GM12875 (cell line): Measurements from ENCODE around the gene PPL.
"Not testable (repeated sequence)": the region's sequence is repeated elsewhere in the genome, so short reads cannot be mapped to it uniquely, and the experiment has no call there.

Source experiments
- H3K4me3 ChIP-seq: one replicate; pipeline ENCODE4 v1.5.1; 2011; ENCODE audit warnings: low read depth, low read length, control low read depth
- TF ChIP-seq, protein P1 (sequence below): IDR thresholded peaks from 2 replicates; pipeline ENCODE4 v1.5.1; 2011; ENCODE audit warnings: low read depth, mild to moderate bottlenecking, control low read depth, inconsistent platforms, low read length, moderate library complexity, borderline replicate concordance; ENCODE audit not compliant: insufficient read depth

PPL gene

DNA sequence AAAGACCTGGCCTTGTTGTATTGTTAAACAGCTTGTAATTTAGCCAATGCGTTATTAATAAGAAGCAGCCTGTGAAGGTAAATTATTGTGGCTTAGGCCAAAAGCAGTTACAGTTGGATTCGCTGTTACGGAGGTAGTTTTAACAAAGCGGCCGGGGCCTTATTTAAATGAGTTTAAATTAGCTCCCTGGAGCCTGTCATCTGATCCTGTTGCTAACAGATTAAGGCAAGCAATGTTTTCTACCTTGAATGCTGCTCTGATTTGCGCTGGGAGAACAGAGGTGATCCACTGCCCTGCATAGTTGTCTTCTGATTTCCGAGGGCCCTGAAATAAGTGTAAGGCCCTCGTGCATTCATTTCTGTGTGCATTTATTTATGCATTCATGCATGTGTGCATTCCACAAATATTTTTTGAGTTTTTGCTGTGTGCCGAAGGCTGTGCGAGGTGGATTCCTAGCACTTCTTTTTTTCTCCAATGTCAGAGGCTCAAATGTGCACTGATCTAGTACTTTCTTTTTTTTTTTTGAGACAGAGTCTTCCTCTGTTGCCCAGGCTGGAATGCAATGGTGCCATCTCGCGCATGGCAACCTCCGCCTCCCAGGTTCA lies 32.0 kb upstream of the PPL start:
- no peak overlapping the region for H3K4me3 ChIP-seq

DNA sequence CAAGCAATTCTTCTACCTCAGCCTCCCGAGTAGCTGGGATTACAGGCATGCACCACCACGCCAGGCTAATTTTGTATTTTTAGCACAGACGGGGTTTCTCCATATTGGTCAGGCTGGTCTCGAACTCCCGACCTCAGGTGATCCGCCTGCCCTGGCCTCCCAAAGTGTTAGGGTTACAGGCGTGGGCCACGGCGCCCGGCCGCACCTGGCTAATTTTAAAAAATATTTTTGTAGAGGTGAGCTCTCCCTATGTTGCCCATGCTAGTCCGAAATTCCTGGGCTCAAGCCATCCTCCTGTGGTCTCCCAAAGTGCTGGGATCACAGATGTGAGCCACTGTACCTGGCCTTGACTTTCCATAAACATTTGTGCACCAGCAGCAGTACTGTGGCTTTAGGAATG lies 31.3 kb upstream of the PPL start:
- not testable (repeated sequence) for H3K4me3 ChIP-seq

More for the DNA sequence above, 32.0 kb upstream of the PPL start:
- TF ChIP-seq, protein P1, sequence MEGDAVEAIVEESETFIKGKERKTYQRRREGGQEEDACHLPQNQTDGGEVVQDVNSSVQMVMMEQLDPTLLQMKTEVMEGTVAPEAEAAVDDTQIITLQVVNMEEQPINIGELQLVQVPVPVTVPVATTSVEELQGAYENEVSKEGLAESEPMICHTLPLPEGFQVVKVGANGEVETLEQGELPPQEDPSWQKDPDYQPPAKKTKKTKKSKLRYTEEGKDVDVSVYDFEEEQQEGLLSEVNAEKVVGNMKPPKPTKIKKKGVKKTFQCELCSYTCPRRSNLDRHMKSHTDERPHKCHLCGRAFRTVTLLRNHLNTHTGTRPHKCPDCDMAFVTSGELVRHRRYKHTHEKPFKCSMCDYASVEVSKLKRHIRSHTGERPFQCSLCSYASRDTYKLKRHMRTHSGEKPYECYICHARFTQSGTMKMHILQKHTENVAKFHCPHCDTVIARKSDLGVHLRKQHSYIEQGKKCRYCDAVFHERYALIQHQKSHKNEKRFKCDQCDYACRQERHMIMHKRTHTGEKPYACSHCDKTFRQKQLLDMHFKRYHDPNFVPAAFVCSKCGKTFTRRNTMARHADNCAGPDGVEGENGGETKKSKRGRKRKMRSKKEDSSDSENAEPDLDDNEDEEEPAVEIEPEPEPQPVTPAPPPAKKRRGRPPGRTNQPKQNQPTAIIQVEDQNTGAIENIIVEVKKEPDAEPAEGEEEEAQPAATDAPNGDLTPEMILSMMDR = no peak

DNA sequence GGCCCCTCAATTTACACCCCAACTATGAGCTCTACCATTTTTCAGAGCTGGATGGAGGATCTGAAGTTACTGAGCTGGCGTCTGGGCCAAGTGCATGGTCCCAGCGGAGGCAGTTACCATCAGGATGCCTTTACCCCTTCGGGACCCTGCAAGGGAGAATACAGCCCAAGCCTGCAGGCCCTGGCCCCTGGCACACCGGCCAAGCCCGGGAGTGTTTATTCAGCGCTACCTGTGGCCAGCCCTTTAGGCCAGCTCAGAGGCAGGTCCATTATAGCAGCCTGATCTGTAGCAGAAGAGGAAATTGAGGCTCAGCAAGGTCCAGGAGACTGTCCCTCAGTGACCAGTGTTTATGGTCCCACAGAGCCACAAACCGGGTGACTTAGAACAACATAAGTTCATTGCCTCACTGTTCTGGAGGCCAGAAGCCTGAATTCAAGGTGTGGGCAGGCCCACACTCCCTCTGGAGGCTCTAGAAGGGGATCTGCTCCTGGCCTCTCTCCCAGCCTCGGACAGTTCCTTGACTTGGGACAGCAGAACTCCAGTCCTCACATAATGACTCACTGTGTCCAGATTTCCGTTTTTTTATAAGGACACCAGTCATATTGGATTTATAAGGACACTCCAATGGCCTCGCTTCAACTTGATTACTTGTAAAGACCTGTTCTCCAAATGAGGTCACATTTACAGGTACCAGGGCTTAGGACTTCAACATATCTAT lies 29.9 kb upstream of the PPL start:
- TF ChIP-seq, protein P1 = no peak

DNA sequence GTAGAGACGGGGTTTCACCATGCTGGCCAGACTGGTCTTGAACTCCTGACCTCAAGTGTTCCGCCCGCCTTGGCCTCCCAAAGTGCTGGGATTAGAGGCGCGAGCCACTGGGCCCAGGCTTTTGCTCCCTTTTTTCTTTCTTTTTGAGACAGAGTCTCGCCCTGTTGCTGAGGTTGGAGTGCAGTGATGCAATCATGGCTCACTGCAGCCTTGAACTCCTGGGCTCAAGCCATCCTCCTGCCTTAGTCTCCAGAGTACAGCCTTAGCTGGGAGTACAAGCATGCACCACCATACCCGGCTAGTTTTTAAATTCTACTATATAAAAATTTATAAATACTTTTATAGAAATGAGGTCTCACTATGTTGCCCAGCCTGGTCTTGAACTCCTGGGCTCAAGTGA lies 26.6 kb upstream of the PPL start:
- not testable (repeated sequence) for H3K4me3 ChIP-seq

More for the DNA sequence above, 29.9 kb upstream of the PPL start:
- no peak overlapping the region for H3K4me3 ChIP-seq

DNA sequence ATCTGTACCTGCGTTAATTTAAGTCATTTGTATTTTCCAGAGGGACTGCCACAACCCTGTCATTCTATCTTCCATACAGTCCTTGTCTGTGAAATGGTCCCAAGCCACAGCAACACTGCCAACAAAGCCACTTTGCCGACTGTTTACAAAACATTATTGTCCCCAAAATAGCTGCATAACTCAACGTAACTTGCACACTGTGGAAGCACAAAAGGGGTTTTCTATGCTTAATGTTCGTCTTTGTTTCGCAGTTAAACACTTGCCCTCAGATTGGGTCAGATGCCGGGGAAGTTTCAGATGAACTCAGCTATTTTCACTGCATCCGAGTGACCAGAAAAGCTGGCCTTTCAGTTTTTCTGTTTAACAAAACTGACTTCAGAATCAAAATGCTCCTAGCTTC lies 25.8 kb upstream of the PPL start:
- TF ChIP-seq, protein P1 = no peak
- no peak overlapping the region for H3K4me3 ChIP-seq

DNA sequence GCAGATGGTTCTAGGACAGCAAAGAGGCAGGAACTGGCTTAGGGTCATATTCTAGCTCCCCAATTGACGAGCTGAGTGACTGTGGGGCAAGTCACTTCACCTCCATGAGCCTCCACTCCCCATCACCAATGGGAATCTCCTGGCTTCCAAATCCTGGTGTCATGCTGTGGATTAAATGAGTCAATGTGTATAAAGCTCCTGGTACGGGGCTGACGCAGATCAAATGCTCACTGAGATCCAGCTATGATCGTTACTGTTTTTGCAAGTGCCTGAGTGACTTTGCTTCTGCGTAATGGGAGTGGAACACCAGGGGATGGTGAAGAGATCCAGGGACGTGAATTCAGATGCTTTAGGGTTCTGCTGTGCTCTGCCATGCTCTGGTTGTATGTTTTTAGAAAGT lies 23.6 kb upstream of the PPL start:
- H3K4me3 ChIP-seq = no peak overlapping the region
- TF ChIP-seq, protein P1 = no peak

DNA sequence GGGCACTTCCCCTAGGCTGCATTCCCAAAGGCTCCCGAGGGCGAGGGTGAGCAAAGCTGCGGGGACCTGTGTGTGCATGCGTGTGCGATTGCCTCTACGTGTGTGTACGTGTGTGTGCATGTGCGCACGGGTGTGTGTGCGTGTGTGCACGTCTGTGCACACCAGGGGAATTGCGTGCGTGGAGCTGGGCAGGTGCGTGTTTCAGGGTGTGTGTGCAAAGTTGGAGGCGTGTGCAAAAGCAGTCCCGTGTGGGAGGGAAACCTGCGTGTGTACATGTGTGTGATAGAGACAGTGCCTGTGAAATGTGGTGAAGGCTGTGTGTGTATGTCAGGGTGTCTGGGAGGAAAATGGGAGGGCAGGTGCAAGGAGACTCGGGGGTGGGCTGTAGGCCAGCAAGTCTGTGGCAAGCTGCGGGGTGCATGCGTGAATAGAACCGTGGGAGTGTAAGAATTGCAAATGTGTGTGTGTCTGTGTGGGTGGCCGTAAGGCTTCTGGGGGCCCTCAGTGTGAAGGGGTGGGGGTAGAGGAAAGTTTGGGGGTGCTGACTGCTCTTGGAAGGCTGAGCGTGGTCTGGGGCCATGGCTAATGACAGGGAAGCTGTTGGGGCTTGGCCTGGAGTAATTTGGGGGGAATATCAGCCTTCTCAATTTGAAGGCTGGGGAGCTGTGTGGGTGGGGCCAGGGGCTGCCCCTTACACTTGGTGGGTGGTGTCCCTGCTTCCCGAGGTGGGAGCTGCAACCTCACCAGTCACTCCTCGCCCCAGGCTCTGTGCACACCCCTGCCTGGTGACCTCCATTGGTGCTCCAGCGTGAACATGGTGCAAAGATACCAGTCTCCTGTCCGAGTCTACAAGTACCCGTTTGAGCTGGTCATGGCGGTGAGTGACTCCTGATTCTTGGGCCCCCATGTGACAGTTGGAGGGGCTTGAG lies 21.8 kb upstream of the PPL start:
- TF ChIP-seq, protein P1 = no peak
- H3K4me3 ChIP-seq = no peak overlapping the region
